ENCODE measurements around the gene C1S.
A peak's percentile ranks its signal among the peaks of the same experiment; 100 is the strongest.

The C1S gene

DNA sequence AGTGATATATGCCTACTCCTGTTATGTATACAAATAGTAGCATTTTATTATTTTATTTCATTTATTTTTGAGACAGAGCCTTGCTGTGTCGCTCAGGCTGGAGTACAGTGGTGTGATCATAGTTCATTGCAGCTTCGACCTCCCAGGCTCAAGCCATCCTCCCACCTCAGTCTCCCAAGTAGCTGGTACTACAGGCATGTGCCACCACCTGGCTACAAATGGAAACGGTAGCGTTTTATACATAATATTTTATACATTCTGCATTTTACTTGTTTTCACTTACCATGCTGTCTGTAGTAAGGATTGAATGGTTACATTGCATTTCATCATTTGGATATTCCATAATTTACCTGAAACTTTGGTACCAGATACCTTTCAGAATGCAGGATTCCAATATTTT, 17.6 kb downstream of the C1S start:
- H2AFZ ChIP-seq (ENCODE audit: low read length), result no peak overlapping the region
- no peaks in the 10 kb centered on the region for H3K79me2 ChIP-seq (ENCODE audit: insufficient read depth, low read length)
- no peak overlapping the region for H3K4me2 ChIP-seq (ENCODE audit: low read depth, low read length, poor library complexity, severe bottlenecking)
- H3K9ac ChIP-seq (ENCODE audit: low read depth, low read length, poor library complexity, severe bottlenecking), result no peak overlapping the region
- H3K4me3 ChIP-seq (ENCODE audit: low read length, poor library complexity, severe bottlenecking), result no peak overlapping the region
- H3K9me2 ChIP-seq (replicated peaks; ENCODE audit: low read depth, low read length), result no peaks in the 10 kb centered on the region
- H3K36me3 ChIP-seq (ENCODE audit: insufficient read depth, low read length), result no peaks in the 10 kb centered on the region
- H3K4me1 ChIP-seq (ENCODE audit: insufficient read depth, low read length, poor library complexity, severe bottlenecking), result peaks cover 8% of the 10 kb centered on the region
- H3K27me3 ChIP-seq (ENCODE audit: insufficient read depth, low read length, poor library complexity, severe bottlenecking), result no peaks in the 10 kb centered on the region
- no peaks in the 10 kb centered on the region for H4K20me1 ChIP-seq (ENCODE audit: insufficient read depth, low read length, poor library complexity, severe bottlenecking)
- H3F3A ChIP-seq (ENCODE audit: low read depth), result no peaks in the 10 kb centered on the region
- TF ChIP-seq EZH2phosphoT487 (IDR thresholded peaks at IDR 0.05; ENCODE audit: borderline replicate concordance), result no peak
- TF ChIP-seq, protein P1, sequence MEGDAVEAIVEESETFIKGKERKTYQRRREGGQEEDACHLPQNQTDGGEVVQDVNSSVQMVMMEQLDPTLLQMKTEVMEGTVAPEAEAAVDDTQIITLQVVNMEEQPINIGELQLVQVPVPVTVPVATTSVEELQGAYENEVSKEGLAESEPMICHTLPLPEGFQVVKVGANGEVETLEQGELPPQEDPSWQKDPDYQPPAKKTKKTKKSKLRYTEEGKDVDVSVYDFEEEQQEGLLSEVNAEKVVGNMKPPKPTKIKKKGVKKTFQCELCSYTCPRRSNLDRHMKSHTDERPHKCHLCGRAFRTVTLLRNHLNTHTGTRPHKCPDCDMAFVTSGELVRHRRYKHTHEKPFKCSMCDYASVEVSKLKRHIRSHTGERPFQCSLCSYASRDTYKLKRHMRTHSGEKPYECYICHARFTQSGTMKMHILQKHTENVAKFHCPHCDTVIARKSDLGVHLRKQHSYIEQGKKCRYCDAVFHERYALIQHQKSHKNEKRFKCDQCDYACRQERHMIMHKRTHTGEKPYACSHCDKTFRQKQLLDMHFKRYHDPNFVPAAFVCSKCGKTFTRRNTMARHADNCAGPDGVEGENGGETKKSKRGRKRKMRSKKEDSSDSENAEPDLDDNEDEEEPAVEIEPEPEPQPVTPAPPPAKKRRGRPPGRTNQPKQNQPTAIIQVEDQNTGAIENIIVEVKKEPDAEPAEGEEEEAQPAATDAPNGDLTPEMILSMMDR (conservative IDR thresholded peaks at IDR 0.05; ENCODE audit: low read length), result peak; percentile 47
- no peaks in the 10 kb centered on the region for H3K9me3 ChIP-seq (ENCODE audit: insufficient read depth, low read depth, low read length)

DNA sequence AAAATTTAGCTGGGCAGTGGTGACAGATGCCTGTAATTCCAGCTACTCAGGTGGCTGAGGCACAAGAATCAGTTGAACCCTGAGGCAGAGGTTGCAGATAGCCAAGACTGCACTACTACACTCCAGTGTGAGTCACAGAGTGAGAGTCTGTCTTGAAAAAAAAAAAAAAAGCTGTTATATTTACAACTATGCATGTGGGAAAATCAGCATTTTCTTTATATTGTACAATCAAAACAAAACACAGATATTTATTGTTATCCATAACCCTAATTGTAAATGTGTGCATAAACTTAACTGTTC, 19.3 kb downstream of the C1S start:
- Histone ChIP-seq H3K79me2 (ENCODE audit: insufficient read depth, low read length) (no peaks in the 10 kb centered on the region), H3K9ac (ENCODE audit: low read depth, low read length, poor library complexity, severe bottlenecking) (no peak overlapping the region), H3K36me3 (ENCODE audit: insufficient read depth, low read length) (no peaks in the 10 kb centered on the region), H4K20me1 (ENCODE audit: insufficient read depth, low read length, poor library complexity, severe bottlenecking) (no peaks in the 10 kb centered on the region), H2AFZ (ENCODE audit: low read length) (no peak overlapping the region), H3K4me3 (ENCODE audit: low read length, poor library complexity, severe bottlenecking) (no peak overlapping the region), H3K4me1 (ENCODE audit: insufficient read depth, low read length, poor library complexity, severe bottlenecking) (no peaks in the 10 kb centered on the region), H3K27me3 (ENCODE audit: insufficient read depth, low read length, poor library complexity, severe bottlenecking) (no peaks in the 10 kb centered on the region), H3K9me3 (ENCODE audit: insufficient read depth, low read depth, low read length) (no peaks in the 10 kb centered on the region), H3K4me2 (ENCODE audit: low read depth, low read length, poor library complexity, severe bottlenecking) (no peak overlapping the region), H3K9me2 (replicated peaks; ENCODE audit: low read depth, low read length) (no peaks in the 10 kb centered on the region), H3F3A (ENCODE audit: low read depth) (no peaks in the 10 kb centered on the region)
- no peak for TF ChIP-seq EZH2phosphoT487 (IDR thresholded peaks at IDR 0.05; ENCODE audit: borderline replicate concordance)
- TF ChIP-seq, protein P1 (conservative IDR thresholded peaks at IDR 0.05; ENCODE audit: low read length), result no peak

DNA sequence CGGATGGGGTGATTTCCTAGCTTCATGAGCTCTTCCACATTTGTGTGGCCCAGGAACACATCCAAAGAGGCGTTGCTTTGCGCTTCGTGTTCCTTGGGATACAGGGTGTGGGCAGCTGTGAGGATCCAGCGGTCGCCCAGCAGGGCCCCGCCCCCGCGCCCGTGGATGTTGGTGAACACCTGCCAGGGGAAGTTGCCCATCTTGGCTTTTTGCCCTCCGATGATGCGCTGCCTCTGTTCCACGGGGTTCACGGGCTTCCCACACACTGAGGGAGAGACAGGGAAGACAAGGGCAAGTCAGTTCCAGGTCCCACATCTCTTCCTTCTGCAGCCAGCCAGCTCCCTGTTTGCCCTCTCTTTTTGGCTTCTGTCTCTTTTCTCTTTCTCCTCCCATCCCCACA, 20.5 kb downstream of the C1S start:
- Histone ChIP-seq H3K79me2 (ENCODE audit: insufficient read depth, low read length) (no peaks in the 10 kb centered on the region), H3F3A (ENCODE audit: low read depth) (no peaks in the 10 kb centered on the region), H4K20me1 (ENCODE audit: insufficient read depth, low read length, poor library complexity, severe bottlenecking) (no peaks in the 10 kb centered on the region), H3K9ac (ENCODE audit: low read depth, low read length, poor library complexity, severe bottlenecking) (no peak overlapping the region), H3K9me3 (ENCODE audit: insufficient read depth, low read depth, low read length) (no peaks in the 10 kb centered on the region), H3K4me2 (ENCODE audit: low read depth, low read length, poor library complexity, severe bottlenecking) (no peak overlapping the region), H3K36me3 (ENCODE audit: insufficient read depth, low read length) (no peaks in the 10 kb centered on the region), H3K9me2 (replicated peaks; ENCODE audit: low read depth, low read length) (no peaks in the 10 kb centered on the region), H3K27me3 (ENCODE audit: insufficient read depth, low read length, poor library complexity, severe bottlenecking) (no peaks in the 10 kb centered on the region), H3K4me3 (ENCODE audit: low read length, poor library complexity, severe bottlenecking) (no peak overlapping the region), H2AFZ (ENCODE audit: low read length) (no peak overlapping the region), H3K4me1 (ENCODE audit: insufficient read depth, low read length, poor library complexity, severe bottlenecking) (no peaks in the 10 kb centered on the region)
- TF ChIP-seq, protein P1 (conservative IDR thresholded peaks at IDR 0.05; ENCODE audit: low read length), result no peak
- no peak for TF ChIP-seq EZH2phosphoT487 (IDR thresholded peaks at IDR 0.05; ENCODE audit: borderline replicate concordance)

All from Loucy (cell line).